NT2/D1 (cell line): ENCODE measurements around the gene AFDN.

Experiments
- DNase-seq: peaks from one replicate; pipeline ENCODE4 v3.0.0-alpha.2; 2011; ENCODE audit warnings: low read depth, low spot score
- H3K27me3 ChIP-seq: 2 replicates; pipeline ENCODE4 v1.6.0; 2011; ENCODE audit warnings: mild to moderate bottlenecking; ENCODE audit not compliant: insufficient read length, insufficient read depth
- H3K36me3 ChIP-seq: 2 replicates; pipeline ENCODE4 v1.6.1; 2011; ENCODE audit warnings: mild to moderate bottlenecking, low read length, mixed read lengths; ENCODE audit not compliant: insufficient read depth, insufficient read length
- H3K4me1 ChIP-seq: 2 replicates; pipeline ENCODE4 v1.5.1; 2011; ENCODE audit not compliant: insufficient read depth, insufficient read length
- H3K4me3 ChIP-seq: 2 replicates; pipeline ENCODE4 v1.5.1; 2011; ENCODE audit warnings: low read depth; ENCODE audit not compliant: insufficient read length
- H3K9ac ChIP-seq: 2 replicates; pipeline ENCODE4 v1.6.0; 2011; ENCODE audit warnings: low read depth; ENCODE audit not compliant: insufficient read length
- H3K9me3 ChIP-seq: 2 replicates; pipeline ENCODE4 v1.5.1; 2011; ENCODE audit warnings: mild to moderate bottlenecking, low read length; ENCODE audit not compliant: insufficient read depth
- SUZ12 ChIP-seq: IDR thresholded peaks from 2 replicates; pipeline ENCODE4 v1.6.1; 2011; ENCODE audit not compliant: insufficient read length, insufficient read depth; ENCODE audit errors: extremely low read depth
- YY1 ChIP-seq: IDR thresholded peaks from 2 replicates; pipeline ENCODE4 v1.6.1; 2011; ENCODE audit not compliant: insufficient read length, insufficient read depth
- ZNF274 ChIP-seq: IDR thresholded peaks from 2 replicates; pipeline ENCODE4 v1.6.1; 2011; ENCODE audit warnings: mild to moderate bottlenecking, low read depth, low read length

AFDN gene

DNA sequence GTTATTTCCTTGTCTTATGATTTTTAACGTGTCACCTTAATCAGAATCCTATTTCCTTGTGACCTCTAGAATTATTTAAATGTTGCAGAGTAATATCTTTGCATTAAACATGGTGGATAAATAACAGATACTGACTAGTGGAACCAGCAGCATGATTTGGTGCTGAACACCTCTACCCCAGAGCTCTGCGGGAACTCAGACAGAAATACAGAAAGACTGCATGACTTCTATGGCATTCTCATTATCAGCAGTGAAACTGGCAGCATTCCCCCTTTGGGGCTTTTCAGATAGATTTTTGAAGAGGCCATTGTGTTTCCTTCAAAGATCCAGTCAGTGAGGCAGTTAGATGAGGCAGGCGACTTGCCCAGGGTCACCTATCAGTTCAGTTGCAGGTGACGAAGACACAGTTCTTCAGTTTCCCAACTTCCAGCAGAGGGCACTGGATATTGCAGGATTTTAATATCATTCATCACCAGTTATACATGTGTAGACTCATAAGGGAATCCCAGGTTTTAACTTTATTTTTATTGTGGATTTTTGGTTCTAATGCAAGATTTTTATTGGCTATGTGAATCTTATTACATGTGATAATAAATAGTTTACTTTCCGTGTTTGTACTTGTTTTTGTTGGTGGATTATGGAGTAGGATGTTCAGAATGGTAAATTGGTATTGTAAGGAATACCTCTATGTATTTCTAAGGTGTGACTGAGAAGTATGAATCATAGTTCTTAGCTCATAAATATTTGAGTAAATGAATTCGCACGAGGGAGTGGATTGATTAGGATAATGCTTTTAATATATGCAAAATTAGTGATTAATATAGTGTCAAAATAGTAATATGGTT is 81.3 kb downstream of the AFDN start:
- no peak for DNase-seq
- Histone ChIP-seq H3K9me3 (no peaks in the 10 kb centered on the region), H3K36me3 (peaks cover 42% of the 10 kb centered on the region), H3K4me1 (no peaks in the 10 kb centered on the region), H3K9ac (no peak overlapping the region), H3K27me3 (no peaks in the 10 kb centered on the region), H3K4me3 (no peak overlapping the region)
- TF ChIP-seq SUZ12 (no peak), ZNF274 (no peak)

DNA sequence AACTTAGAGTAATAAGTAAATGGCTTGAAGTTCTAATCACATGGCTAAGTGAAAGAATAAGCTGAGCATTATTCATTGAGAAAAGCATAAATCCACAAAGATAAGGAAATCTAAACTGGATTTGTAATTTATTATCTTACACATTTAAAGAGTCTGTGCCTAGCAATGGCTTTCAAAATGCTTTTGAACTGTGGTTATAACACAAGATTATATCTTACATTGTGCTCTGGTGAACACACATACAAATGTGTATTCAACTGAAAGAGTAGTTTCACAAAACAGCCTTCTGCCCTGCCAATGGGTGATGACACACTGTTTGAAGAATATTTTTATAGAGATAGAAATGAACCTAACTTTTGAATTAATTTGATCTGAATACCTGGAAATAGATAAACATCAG is 83.3 kb downstream of the AFDN start:
- H3K4me3 ChIP-seq, result no peak overlapping the region
- TF ChIP-seq YY1, result no peak
- no peak for TF ChIP-seq SUZ12
- TF ChIP-seq ZNF274, result no peak
- H3K9me3 ChIP-seq, result no peaks in the 10 kb centered on the region
- H3K4me1 ChIP-seq, result no peaks in the 10 kb centered on the region
- H3K36me3 ChIP-seq, result peaks cover 40% of the 10 kb centered on the region
- no peaks in the 10 kb centered on the region for H3K27me3 ChIP-seq
- DNase-seq, result no peak
- no peak overlapping the region for H3K9ac ChIP-seq

DNA sequence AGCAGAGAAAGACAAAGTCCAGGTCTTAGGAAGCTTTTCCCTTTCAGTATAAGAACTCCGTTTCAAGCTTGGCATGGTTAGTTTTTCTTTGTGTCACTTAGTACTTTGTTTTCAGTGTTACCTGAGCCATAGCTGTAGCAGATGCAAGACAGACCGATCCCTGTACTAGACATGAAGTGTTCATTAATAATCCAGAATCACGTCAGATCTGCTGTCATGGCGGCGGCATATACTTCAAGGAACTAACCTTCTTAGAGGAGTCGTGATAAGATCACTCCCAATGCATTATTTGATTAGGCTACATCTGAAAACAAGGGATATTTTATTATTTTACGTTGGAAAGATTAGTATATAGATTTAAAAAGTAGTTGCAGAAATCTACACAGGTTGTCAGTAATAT is 83.9 kb downstream of the AFDN start:
- DNase-seq, result no peak

DNA sequence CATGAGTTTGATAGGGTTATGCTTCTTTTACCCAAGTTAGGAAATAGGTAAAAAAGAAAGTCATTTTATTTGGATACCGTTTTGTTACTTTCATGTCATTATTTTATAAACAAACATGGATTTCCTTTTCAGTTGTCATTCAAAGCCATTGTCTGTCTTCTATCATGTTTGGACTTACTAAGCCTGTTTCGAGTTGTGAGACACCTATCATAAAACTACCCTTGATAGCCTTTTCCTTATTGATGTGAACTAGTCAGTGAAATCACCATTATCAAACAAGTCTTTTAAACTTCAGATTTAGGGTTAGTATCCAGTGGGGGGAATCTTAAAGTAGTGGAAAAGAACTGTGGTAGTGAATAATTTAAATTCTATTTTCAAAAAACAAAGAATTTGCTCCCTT is 85.8 kb downstream of the AFDN start:
- Histone ChIP-seq H3K9me3 (no peaks in the 10 kb centered on the region), H3K27me3 (no peaks in the 10 kb centered on the region), H3K4me1 (no peaks in the 10 kb centered on the region), H3K4me3 (no peak overlapping the region), H3K36me3 (peaks cover 51% of the 10 kb centered on the region), H3K9ac (no peak overlapping the region)
- TF ChIP-seq YY1, result no peak
- no peak for TF ChIP-seq SUZ12
- TF ChIP-seq ZNF274, result no peak
- no peak for DNase-seq

More for the DNA sequence above, 83.9 kb downstream of the AFDN start:
- peaks cover 45% of the 10 kb centered on the region for H3K36me3 ChIP-seq
- TF ChIP-seq YY1 (no peak), ZNF274 (no peak), SUZ12 (no peak)
- H3K27me3 ChIP-seq, result no peaks in the 10 kb centered on the region
- H3K9me3 ChIP-seq, result no peaks in the 10 kb centered on the region
- H3K4me1 ChIP-seq, result no peaks in the 10 kb centered on the region
- no peak overlapping the region for H3K4me3 ChIP-seq
- H3K9ac ChIP-seq, result no peak overlapping the region

DNA sequence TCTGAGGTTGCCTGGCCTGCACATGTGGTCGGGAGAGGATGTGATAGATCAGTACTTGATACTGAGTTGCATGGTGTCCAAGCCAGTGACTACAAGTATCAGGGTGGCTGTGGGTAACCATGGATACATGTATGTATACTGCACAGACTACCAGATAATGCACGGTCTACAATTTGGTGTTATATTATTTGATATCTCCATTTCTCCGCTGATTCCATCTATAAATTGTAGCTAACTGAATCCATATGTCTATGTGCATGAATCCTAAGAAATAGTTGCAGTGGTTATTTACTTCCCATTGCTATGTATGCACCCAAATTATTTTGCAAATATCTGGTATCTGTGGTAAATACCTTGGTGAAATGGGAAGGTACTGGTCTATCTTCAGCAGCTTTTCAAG is 87.0 kb downstream of the AFDN start:
- no peak for DNase-seq
- no peaks in the 10 kb centered on the region for H3K27me3 ChIP-seq
- no peaks in the 10 kb centered on the region for H3K4me1 ChIP-seq
- H3K36me3 ChIP-seq, result peaks cover 60% of the 10 kb centered on the region
- H3K9ac ChIP-seq, result no peak overlapping the region
- H3K9me3 ChIP-seq, result no peaks in the 10 kb centered on the region
- TF ChIP-seq ZNF274 (no peak), YY1 (no peak), SUZ12 (no peak)
- H3K4me3 ChIP-seq, result no peak overlapping the region

DNA sequence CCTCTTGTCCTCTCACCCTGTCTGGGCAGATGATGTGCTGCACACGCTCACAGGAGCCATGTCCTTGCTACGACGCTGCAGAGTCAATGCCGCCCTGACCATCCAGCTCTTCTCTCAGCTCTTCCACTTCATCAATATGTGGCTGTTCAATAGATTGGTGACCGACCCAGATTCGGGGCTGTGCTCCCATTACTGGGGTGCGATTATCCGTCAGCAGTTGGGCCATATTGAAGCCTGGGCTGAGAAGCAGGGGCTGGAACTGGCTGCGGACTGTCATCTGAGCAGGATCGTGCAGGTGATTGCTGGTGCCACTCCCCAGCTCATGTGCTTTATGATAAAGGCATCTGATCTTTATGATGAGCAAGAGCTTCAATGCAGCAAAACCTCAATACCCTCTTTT is 88.4 kb downstream of the AFDN start:
- TF ChIP-seq YY1 (no peak), ZNF274 (no peak), SUZ12 (no peak)
- H3K36me3 ChIP-seq, result peaks cover 73% of the 10 kb centered on the region
- no peaks in the 10 kb centered on the region for H3K27me3 ChIP-seq
- H3K9ac ChIP-seq, result no peak overlapping the region
- no peak overlapping the region for H3K4me3 ChIP-seq
- DNase-seq, result no peak
- no peaks in the 10 kb centered on the region for H3K9me3 ChIP-seq
- H3K4me1 ChIP-seq, result no peaks in the 10 kb centered on the region

DNA sequence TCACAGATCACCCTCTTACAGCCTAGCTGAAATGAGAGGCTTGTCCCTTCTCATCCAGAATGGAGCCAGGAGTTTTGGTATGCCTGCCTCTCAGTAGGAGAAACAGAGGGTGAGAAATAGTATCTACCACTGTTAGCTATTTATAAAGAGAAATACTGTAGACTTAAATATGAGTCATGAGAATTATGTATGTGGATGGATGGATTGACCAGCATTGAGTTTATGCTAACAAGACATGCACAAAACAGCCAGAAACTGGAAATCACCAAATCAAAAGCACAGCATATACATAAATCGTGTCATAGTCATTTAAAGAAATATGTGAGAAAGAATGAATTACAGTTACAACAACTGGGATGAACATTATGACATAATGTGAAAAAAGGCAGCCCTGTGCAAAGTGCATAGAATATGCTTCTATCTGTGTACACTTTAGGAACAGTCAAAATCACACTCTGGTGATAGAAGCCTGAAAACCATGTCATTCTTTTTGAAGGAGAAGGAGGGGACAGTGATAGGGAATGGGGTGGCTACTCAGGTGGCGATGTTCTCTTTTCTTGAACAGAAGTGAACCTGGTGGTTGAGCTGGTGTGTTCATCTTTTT is 90.9 kb downstream of the AFDN start:
- H3K36me3 ChIP-seq, result peaks cover 81% of the 10 kb centered on the region
- H3K4me3 ChIP-seq, result no peak overlapping the region
- H3K9me3 ChIP-seq, result no peaks in the 10 kb centered on the region
- DNase-seq, result no peak
- no peak for TF ChIP-seq ZNF274
- TF ChIP-seq SUZ12, result no peak
- no peak for TF ChIP-seq YY1
- no peaks in the 10 kb centered on the region for H3K4me1 ChIP-seq
- H3K27me3 ChIP-seq, result no peaks in the 10 kb centered on the region
- H3K9ac ChIP-seq, result no peak overlapping the region
